Measurements from ENCODE around the gene ABLIM2. TPM values are rescaled to one million over a fixed set of nuclear protein-coding genes. Genes with fewer than 3 reads are reported as not detected.

The ABLIM2 gene
- polyA plus RNA-seq, 2 of the 4 experiments (the other 2 are of a cell fraction): 0.21 to 0.40 TPM

DNA sequence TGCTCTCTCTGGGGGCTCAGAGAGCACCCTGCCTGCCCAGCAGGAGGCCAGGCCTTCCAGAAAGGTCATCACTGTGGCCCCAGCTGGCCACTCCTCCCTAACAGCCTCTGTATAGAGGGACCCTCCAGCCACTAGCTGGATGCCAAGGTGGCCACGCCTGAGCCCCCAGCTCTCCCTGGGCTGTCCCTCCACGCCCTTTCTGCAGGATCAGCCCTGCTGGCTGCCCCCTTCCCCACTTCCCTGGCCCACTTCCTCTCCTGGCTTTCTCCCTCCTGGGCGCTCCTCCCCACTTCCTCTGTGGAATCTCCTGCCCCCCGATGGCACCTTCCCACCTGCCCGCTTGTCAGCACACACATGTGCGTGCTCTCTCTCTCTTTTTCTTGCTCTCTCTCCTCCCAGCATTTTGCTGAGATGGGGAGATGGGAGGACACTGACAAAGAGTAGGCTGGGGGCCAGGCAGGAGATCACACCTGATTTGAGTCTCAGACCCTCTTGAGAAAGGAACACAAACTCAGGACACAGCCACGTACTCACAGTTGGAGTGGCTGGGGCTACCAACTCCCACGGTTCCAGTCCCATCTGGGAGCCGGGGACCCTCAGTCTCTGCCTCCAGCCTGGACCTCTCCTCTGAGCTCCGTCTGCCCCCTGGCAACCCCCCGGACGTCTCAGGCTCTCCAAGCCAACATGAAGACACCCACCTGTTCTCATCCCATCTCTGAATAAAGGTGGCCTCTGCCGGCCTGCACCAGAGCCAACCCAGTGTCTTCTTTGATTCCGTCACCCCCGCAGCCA is 156.9 kb downstream of the ABLIM2 start:
- Histone ChIP-seq H3K4me2 (no peak overlapping the region), H3K4me1 (no peaks in the 10 kb centered on the region), H3K27ac (no peak overlapping the region), H3K9me3 (no peaks in the 10 kb centered on the region), H3K4me3 (no peak overlapping the region)
- CTCF ChIA-PET: interaction anchor here (0.8 to 5.2 kb wide), 3 partner anchors 14 to 240 kb away, joined by 3 to 29 read pairs (median 5); no protein-coding TSS in a partner anchor
- TF ChIP-seq ZC3H11A (IDR thresholded peaks at IDR 0.05) (no peak), NPAS2 (CRISPR knock-in tag; IDR thresholded peaks at IDR 0.05; ENCODE audit: borderline replicate concordance) (no peak), RAD21 (conservative IDR thresholded peaks at IDR 0.05 in 1 of 2, IDR thresholded peaks at IDR 0.05 in 1 of 2) (no peak), KDM1A (IDR thresholded peaks at IDR 0.05; ENCODE audit: low read depth) (no peak), CHD2 (IDR thresholded peaks at IDR 0.05; ENCODE audit: low read length, partially characterized antibody) (no peak), SMC3 (IDR thresholded peaks at IDR 0.05) (no peak), CTCF (IDR thresholded peaks at IDR 0.05) (no peak), FOSB (CRISPR knock-in tag; IDR thresholded peaks at IDR 0.05) (no peak), TFCP2L1 (CRISPR knock-in tag; IDR thresholded peaks at IDR 0.05) (no peak), BHLHE40 (IDR thresholded peaks at IDR 0.05; ENCODE audit: low read depth, low read length) (no peak), TP53 (CRISPR knock-in tag; IDR thresholded peaks at IDR 0.05) (no peak), RCOR1 (IDR thresholded peaks at IDR 0.05; ENCODE audit: low read depth, low read length) (no peak), RNF2 (IDR thresholded peaks at IDR 0.05; ENCODE audit: borderline replicate concordance, low read depth) (no peak), ESRRA (IDR thresholded peaks at IDR 0.05; ENCODE audit: borderline replicate concordance, low read length) (no peak), POLR2A (IDR thresholded peaks at IDR 0.05; ENCODE audit: low read length) (no peak), BCL3 (IDR thresholded peaks at IDR 0.05) (no peak)
- TF ChIP-seq, protein P1, sequence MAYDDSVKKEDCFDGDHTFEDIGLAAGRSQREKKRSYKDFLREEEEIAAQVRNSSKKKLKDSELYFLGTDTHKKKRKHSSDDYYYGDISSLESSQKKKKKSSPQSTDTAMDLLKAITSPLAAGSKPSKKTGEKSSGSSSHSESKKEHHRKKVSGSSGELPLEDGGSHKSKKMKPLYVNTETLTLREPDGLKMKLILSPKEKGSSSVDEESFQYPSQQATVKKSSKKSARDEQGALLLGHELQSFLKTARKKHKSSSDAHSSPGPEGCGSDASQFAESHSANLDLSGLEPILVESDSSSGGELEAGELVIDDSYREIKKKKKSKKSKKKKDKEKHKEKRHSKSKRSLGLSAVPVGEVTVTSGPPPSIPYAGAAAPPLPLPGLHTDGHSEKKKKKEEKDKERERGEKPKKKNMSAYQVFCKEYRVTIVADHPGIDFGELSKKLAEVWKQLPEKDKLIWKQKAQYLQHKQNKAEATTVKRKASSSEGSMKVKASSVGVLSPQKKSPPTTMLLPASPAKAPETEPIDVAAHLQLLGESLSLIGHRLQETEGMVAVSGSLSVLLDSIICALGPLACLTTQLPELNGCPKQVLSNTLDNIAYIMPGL (CRISPR knock-in tag; IDR thresholded peaks at IDR 0.05; ENCODE audit: borderline replicate concordance): no peak
- 65% methylated on average over 11 of the region's 15 CpGs for WGBS (ENCODE audit: missing lambda C conversion rate)
- FAIRE-seq: no peak
- POLR2A ChIA-PET: no interaction called here
- no peak for DNase-seq (ENCODE audit: low read depth in 1 of 2, low spot score in 1 of 2)
- no peak for ATAC-seq

DNA sequence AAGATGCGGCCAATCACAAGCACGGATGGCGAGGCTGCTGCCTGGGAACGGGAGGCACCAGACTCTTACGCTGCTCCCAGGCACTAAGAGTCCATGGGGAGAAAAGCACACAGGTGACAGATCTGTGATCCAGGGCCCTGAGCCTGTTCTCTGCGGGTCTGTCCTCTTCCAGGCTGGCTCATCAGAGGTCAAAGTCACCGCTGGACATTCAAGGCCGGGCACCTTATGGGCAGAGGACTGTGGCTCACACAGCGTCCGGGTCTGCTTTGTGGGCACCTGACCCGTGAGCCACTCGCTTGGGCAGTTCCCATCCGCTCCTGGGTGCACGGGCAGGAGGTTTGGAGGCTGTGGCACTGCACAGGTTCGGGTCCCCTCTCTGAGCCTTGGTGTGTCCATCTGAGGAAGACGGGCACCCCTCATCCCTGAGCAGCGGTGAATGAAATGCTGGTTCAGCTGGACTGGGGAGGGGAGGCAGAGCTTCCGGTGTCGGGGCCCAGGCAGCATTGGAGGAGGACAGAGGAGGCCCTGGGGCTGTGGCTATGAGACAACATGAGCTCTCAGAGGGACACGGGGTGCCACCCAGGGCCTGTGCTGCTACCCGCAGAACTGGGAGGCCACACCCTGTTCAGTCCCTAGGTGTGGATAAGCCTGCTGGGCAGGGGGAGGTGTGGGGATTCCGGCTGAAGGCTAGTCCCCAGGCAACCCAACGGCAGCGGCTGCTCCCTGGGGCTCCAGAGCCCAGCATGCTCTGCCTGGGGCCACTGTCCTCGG is 157.7 kb downstream of the ABLIM2 start:
- Histone ChIP-seq H3K4me1 (no peaks in the 10 kb centered on the region), H3K9me3 (no peaks in the 10 kb centered on the region), H3K4me2 (no peak overlapping the region), H3K27ac (no peak overlapping the region), H3K4me3 (no peak overlapping the region)
- 85% methylated on average over 13 of the region's 25 CpGs for WGBS (ENCODE audit: missing lambda C conversion rate)
- TF ChIP-seq EHF (CRISPR knock-in tag; IDR thresholded peaks at IDR 0.05): no peak
- TF ChIP-seq SMC3 (IDR thresholded peaks at IDR 0.05): no peak
- TF ChIP-seq CBX2 (IDR thresholded peaks at IDR 0.05; ENCODE audit: borderline replicate concordance, low read depth): no peak
- no peak for TF ChIP-seq JUN (IDR thresholded peaks at IDR 0.05)
- no peak for TF ChIP-seq HDAC2 (IDR thresholded peaks at IDR 0.05)
- no peak for TF ChIP-seq RCOR1 (IDR thresholded peaks at IDR 0.05; ENCODE audit: low read depth, low read length)
- TF ChIP-seq TFCP2L1 (CRISPR knock-in tag; IDR thresholded peaks at IDR 0.05): no peak
- DNase-seq (ENCODE audit: low read depth in 1 of 2, low spot score in 1 of 2): no peak
- ChIA-PET POLR2A (no interaction called here), CTCF (interaction anchor here (0.6 to 5.2 kb wide), 2 partner anchors 13 to 65 kb away, joined by 3 to 29 read pairs; no protein-coding TSS in a partner anchor)
- 0 out of 6 replicates have a peak, but pooled peaks of 1 of the 2 experiments have one; percentile 32 for ATAC-seq
- no peak for FAIRE-seq
